HEK293T (cell line): Measurements from ENCODE around the gene UBE4A.
"Not testable (repeated sequence)": the region's sequence is repeated elsewhere in the genome, so short reads cannot be mapped to it uniquely, and the experiment has no call there.

ENCODE experiments used
- CTCF ChIA-PET: fragments of 350-600 bp; formaldehyde crosslinking; extraction: SDS; loops from one replicate; lab custom pipeline; 2021; ENCODE audit warnings: antibody characterized with exemption, inconsistent platforms; lab: Yijun Ruan, JAX
- POLR2A ChIA-PET: fragments of 350-600 bp; formaldehyde crosslinking; extraction: SDS; loops from one replicate; lab custom pipeline; 2020; ENCODE audit warnings: antibody characterized with exemption, inconsistent platforms; lab: Yijun Ruan, JAX
- DNase-seq: peaks from one replicate; pipeline ENCODE4 v3.0.0; 2012; ENCODE audit warnings: mixed read lengths; ENCODE audit errors: extremely low spot score
- ARNT ChIP-seq: fragments of 450-650 bp; IDR thresholded peaks from 2 replicates; pipeline ENCODE4 v1.6.1; 2017; ENCODE audit warnings: mild to moderate bottlenecking
- BHLHE40 ChIP-seq: fragments of 450-650 bp; IDR thresholded peaks from 2 replicates; pipeline ENCODE4 v1.6.1; 2016; ENCODE audit warnings: mild to moderate bottlenecking, moderate library complexity, borderline replicate concordance
- CTBP1 ChIP-seq: fragments of 450-650 bp; IDR thresholded peaks from 2 replicates; pipeline ENCODE4 v1.6.1; 2016; ENCODE audit warnings: borderline replicate concordance
- ELF4 ChIP-seq: fragments of 450-650 bp; IDR thresholded peaks from 2 replicates; pipeline ENCODE4 v1.6.1; 2017; ENCODE audit warnings: antibody characterized with exemption
- FOXA1 ChIP-seq: fragments of 450-650 bp; IDR thresholded peaks from 2 replicates; pipeline ENCODE4 v1.6.1; 2016; ENCODE audit warnings: mild to moderate bottlenecking
- FOXK2 ChIP-seq: fragments of 450-650 bp; IDR thresholded peaks from 2 replicates; pipeline ENCODE4 v1.6.1; 2016; ENCODE audit warnings: mild to moderate bottlenecking
- FOXM1 ChIP-seq: fragments of 450-650 bp; IDR thresholded peaks from 2 replicates; pipeline ENCODE4 v1.6.1; 2017; ENCODE audit warnings: mild to moderate bottlenecking, borderline replicate concordance
- HDGF ChIP-seq: fragments of 450-650 bp; IDR thresholded peaks from 2 replicates; pipeline ENCODE4 v1.6.1; 2017; ENCODE audit warnings: antibody characterized with exemption, borderline replicate concordance
- L3MBTL2 ChIP-seq: fragments of 450-650 bp; conservative IDR thresholded peaks from 2 replicates; pipeline ENCODE4 v1.6.1; 2016; ENCODE audit warnings: mild to moderate bottlenecking
- LEF1 ChIP-seq: fragments of 450-650 bp; IDR thresholded peaks from 2 replicates; pipeline ENCODE4 v1.6.1; 2017; ENCODE audit warnings: mild to moderate bottlenecking, borderline replicate concordance
- NFRKB ChIP-seq: fragments of 450-650 bp; IDR thresholded peaks from 2 replicates; pipeline ENCODE4 v1.6.1; 2016; ENCODE audit warnings: mild to moderate bottlenecking, moderate library complexity
- SP1 ChIP-seq: fragments of 450-650 bp; IDR thresholded peaks from 2 replicates; pipeline ENCODE4 v1.6.1; 2017
- SUZ12 ChIP-seq: fragments of 450-650 bp; IDR thresholded peaks from 2 replicates; pipeline ENCODE4 v1.6.1; 2016; ENCODE audit warnings: mild to moderate bottlenecking
- TARDBP ChIP-seq: fragments of 450-650 bp; IDR thresholded peaks from 2 replicates; pipeline ENCODE4 v1.6.1; 2016
- ZNF384 ChIP-seq: fragments of 450-650 bp; IDR thresholded peaks from 2 replicates; pipeline ENCODE4 v1.6.1; 2016
- TF ChIP-seq, protein P1 (sequence below): fragments of 450-650 bp; IDR thresholded peaks from 2 replicates; pipeline ENCODE4 v1.6.1; 2016

Gene UBE4A

DNA sequence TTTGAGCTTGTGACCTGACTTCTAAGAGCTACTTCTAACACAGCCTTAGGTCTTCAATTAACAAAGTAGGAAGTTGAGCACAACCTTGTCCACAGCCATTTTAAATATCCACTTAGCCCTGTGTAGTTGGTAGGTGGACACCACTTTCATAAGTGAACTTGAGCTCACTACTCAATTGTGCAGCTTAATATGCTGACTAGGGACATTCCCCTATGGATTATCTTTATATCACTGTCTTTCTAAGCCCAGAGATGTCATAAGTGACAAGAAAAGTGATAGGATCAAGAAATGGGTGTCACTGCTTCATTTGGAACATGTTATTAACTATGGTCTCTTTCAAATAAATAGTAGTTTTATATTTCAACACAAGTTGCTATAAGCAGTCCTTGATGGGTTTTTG, 38.0 kb downstream of the UBE4A start:
- TF ChIP-seq FOXA1 (no peak), ELF4 (no peak), SUZ12 (no peak), NFRKB (no peak), L3MBTL2 (no peak), LEF1 (no peak), ZNF384 (no peak), BHLHE40 (no peak), FOXM1 (no peak), ARNT (no peak), FOXK2 (no peak), CTBP1 (no peak), SP1 (no peak), HDGF (no peak)
- TF ChIP-seq, protein P1, sequence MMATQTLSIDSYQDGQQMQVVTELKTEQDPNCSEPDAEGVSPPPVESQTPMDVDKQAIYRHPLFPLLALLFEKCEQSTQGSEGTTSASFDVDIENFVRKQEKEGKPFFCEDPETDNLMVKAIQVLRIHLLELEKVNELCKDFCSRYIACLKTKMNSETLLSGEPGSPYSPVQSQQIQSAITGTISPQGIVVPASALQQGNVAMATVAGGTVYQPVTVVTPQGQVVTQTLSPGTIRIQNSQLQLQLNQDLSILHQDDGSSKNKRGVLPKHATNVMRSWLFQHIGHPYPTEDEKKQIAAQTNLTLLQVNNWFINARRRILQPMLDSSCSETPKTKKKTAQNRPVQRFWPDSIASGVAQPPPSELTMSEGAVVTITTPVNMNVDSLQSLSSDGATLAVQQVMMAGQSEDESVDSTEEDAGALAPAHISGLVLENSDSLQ = no peak
- ChIA-PET CTCF (no interaction called here), POLR2A (interaction anchor here (0.9 kb wide), 1 partner anchor 11 kb away, joined by 3 read pairs; no protein-coding TSS in a partner anchor)
- no peak for DNase-seq

DNA sequence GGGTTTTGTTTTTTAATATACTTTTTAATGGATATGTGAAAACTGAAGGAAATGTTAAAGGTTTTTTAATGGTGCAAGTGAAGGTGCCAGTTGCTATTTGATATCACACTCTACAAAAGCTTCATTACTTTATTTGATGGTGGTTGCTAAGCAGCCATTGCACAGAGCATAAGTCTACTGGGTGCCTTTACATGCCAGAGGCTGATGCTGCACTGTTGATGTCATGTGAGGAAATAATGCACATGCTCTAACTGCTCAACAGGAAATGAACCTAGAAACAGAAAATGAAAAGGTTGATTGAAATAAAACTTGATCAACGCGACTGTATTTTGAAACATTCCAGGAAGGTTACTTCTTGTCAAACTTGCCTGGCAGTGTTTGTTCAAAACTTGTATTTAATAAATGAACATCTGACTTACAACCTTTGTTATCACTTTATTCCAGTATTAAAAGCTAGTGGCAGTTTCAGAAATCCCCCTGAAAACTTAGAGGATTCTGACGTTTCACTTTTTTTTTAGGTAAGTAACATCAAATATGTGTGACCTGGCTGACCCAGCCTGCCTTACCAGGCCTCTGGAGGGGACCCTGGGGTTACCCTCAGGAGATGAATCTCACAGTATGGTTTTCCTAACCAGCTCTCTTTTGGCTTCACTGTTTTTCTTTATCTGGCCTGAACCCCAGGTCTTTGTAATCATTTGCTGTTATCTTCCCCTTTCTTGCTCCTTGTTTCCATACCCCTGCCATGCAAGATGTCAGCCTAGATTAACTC, 39.6 kb downstream of the UBE4A start:
- CTCF ChIA-PET = interaction anchor here (1.0 kb wide), 1 partner anchor 32 kb away, joined by 4 read pairs; no protein-coding TSS in a partner anchor
- no peak for TF ChIP-seq ELF4
- TF ChIP-seq NFRKB = no peak
- TF ChIP-seq FOXM1 = no peak
- no peak for TF ChIP-seq ZNF384
- no peak for TF ChIP-seq CTBP1
- TF ChIP-seq FOXA1 = no peak
- TF ChIP-seq SUZ12 = no peak
- TF ChIP-seq BHLHE40 = no peak
- no peak for TF ChIP-seq ARNT
- TF ChIP-seq LEF1 = no peak
- no peak for DNase-seq
- POLR2A ChIA-PET = no interaction called here

GRCh38 chr11:118401151-118401879, 41.9 kb downstream of the UBE4A start, which contains the start of gene ATP5MG:
Gene ATP5MG (plus strand): TSS chr11:118401606. CDS start chr11:118401666, 60 bp downstream.
- ChIA-PET CTCF (no interaction called here), POLR2A (interaction anchor here (1.0 to 1.9 kb wide), 5 partner anchors 12 to 169 kb away, joined by 3 to 8 read pairs (median 5); no protein-coding TSS in a partner anchor)
- TF ChIP-seq ZNF384 = no peak
- no peak for TF ChIP-seq FOXK2
- TF ChIP-seq ELF4 = peak; percentile 30; the same call in 1 of the 2 replicates
- TF ChIP-seq SUZ12 = no peak
- TF ChIP-seq ARNT = no peak
- peak; percentile 71 for TF ChIP-seq L3MBTL2
- TF ChIP-seq CTBP1 = no peak
- peak; percentile 90 for DNase-seq

DNA sequence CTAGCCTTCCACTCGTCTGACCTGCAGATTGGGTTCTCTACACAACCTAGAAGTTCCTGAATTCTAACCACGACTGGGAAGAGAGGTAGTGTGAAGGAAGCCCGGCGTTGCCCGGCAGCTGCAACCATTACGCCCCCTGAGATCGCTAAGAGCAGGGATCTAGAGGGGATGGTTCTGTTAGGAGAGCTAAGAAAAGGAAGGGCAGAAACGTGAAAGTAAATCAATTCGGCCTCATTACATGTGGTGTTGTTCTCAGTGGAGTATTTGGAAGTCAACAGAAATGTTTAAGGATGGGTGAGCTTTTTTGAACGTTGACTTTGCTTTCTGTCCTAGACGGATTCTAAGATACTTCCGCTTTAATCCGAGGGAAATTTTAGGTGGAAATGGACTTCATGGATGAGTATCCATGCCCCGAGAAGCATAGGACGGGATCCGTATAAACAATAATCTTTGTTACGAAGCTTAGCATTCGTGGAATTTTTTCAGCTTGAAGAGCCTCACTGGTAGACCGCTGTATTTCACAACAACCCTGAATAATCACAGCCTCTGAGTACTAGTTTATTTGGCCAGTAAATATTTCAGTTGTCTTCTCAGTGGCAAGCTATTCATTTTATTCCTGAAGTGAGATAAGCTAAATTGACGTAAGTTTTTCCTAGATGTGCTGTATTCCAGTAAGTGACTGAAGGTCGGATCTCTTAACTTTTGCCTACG, 42.6 kb downstream of the UBE4A start:
- TF ChIP-seq HDGF = no peak
- TF ChIP-seq NFRKB = no peak
- TF ChIP-seq FOXM1 = no peak
- DNase-seq = no peak
- ChIA-PET POLR2A (interaction anchor here (0.7 to 1.9 kb wide), 4 partner anchors 11 to 33 kb away, joined by 3 to 8 read pairs (median 6); no protein-coding TSS in a partner anchor), CTCF (no interaction called here)

GRCh38 chr11:118402594-118402993, 43.2 kb downstream of the UBE4A start:
- POLR2A ChIA-PET = interaction anchor here (0.7 to 1.9 kb wide), 4 partner anchors 10 to 33 kb away, joined by 3 to 8 read pairs (median 6); no protein-coding TSS in a partner anchor
- CTCF ChIA-PET, DNase-seq: not testable (repeated sequence)

DNA sequence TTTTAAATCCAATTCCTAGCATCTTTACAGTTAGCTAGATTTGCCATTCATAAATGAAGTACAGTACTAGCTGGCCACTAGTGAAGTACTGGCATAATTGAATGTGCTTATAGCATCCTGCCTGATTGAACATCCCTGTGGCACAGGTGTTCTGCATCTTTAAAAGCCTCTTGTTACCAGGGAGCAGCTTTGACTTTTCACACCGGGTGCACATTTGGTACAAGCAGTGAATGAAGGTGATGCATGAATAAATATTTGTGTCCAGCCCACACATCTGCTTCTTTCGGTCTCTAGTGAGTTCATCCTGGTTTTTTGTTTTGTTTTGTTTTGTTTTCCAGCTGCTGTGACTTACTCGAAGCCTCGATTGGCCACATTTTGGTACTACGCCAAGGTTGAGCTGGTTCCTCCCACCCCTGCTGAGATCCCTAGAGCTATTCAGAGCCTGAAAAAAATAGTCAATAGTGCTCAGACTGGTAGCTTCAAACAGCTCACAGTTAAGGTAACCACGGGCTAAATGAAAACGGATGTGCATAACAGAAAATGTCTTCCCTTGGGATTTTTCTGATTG, 47.3 kb downstream of the UBE4A start:
- ChIA-PET CTCF (no interaction called here), POLR2A (no interaction called here)
- DNase-seq = no peak
- TF ChIP-seq ELF4 = no peak
- no peak for TF ChIP-seq HDGF
- TF ChIP-seq TARDBP = no peak
- no peak for TF ChIP-seq FOXM1
- no peak for TF ChIP-seq ARNT
- no peak for TF ChIP-seq FOXA1
- no peak for TF ChIP-seq FOXK2
- no peak for TF ChIP-seq ZNF384
- TF ChIP-seq, protein P1 = no peak
- no peak for TF ChIP-seq SP1
- no peak for TF ChIP-seq CTBP1
- TF ChIP-seq LEF1 = no peak
